Nephron progenitor cell (in vitro differentiated cells): Measurements from ENCODE around the gene CFAP73.

ENCODE experiments used
- DNase-seq: peaks from one replicate; pipeline ENCODE4 v3.0.0; 2021
- H3K27ac Mint-ChIP-seq: 2 replicates; pipeline ENCODE4 v1.8.0; 2021; ENCODE audit warnings: mild to moderate bottlenecking, moderate library complexity, mixed read lengths
- H3K27me3 Mint-ChIP-seq: 2 replicates; pipeline ENCODE4 v1.8.0; 2021; ENCODE audit warnings: mild to moderate bottlenecking, low read depth, mixed read lengths; ENCODE audit not compliant: poor library complexity
- H3K36me3 Mint-ChIP-seq: 2 replicates; pipeline ENCODE4 v1.8.0; 2021; ENCODE audit warnings: low read depth, mixed read lengths
- H3K4me1 Mint-ChIP-seq: 2 replicates; pipeline ENCODE4 v1.8.0; 2021; ENCODE audit warnings: mixed read lengths
- H3K4me3 Mint-ChIP-seq: 2 replicates; pipeline ENCODE4 v1.8.0; 2021; ENCODE audit warnings: mild to moderate bottlenecking, moderate library complexity, mixed read lengths
- H3K9me3 Mint-ChIP-seq: 2 replicates; pipeline ENCODE4 v1.8.0; 2021; ENCODE audit warnings: mild to moderate bottlenecking, moderate library complexity, mixed read lengths
- TF ChIP-seq, protein P1 (sequence below): fragments of 200-600 bp; sonication (generic); IDR thresholded peaks from 2 replicates; pipeline ENCODE4 v1.5.0; 2021; ENCODE audit warnings: antibody characterized with exemption

CFAP73 gene

DNA sequence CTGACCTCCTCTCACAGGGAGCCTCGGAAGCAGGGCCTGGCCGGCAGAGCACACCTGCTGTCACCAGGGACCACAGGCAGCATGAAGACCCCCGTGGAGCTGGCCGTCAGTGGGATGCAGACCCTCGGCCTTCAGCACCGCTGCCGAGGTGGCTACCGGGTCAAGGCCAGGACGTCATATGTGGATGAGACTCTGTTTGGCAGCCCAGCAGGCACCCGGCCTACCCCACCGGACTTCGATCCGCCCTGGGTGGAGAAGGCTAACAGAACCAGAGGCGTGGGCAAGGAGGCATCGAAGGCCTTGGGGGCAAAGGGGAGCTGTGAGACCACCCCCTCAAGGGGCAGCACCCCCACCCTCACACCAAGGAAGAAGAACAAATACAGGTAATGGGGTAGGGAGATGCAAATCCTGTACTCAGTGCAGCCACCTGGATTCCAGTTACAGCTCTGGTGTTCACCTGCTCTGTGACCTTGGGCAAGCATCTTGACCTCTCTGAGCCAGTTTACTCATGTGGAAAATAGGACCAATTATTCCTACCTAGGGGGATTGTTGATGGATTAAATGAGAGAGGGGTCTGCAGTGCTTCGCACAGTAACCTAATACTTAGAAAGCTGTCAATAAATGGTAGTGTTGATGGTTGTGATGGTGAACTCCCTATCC is 37.3 kb downstream of the CFAP73 start:
- no peaks in the 10 kb centered on the region for H3K27me3 Mint-ChIP-seq
- peaks cover 45% of the 10 kb centered on the region for H3K36me3 Mint-ChIP-seq
- H3K4me3 Mint-ChIP-seq, result peak overlapping the region; percentile 92
- no peaks in the 10 kb centered on the region for H3K9me3 Mint-ChIP-seq
- TF ChIP-seq, protein P1, sequence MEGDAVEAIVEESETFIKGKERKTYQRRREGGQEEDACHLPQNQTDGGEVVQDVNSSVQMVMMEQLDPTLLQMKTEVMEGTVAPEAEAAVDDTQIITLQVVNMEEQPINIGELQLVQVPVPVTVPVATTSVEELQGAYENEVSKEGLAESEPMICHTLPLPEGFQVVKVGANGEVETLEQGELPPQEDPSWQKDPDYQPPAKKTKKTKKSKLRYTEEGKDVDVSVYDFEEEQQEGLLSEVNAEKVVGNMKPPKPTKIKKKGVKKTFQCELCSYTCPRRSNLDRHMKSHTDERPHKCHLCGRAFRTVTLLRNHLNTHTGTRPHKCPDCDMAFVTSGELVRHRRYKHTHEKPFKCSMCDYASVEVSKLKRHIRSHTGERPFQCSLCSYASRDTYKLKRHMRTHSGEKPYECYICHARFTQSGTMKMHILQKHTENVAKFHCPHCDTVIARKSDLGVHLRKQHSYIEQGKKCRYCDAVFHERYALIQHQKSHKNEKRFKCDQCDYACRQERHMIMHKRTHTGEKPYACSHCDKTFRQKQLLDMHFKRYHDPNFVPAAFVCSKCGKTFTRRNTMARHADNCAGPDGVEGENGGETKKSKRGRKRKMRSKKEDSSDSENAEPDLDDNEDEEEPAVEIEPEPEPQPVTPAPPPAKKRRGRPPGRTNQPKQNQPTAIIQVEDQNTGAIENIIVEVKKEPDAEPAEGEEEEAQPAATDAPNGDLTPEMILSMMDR, result no peak
- H3K4me1 Mint-ChIP-seq, result peaks cover 39% of the 10 kb centered on the region
- DNase-seq, result no peak
- H3K27ac Mint-ChIP-seq, result peak overlapping the region; percentile 96

GRCh38 chr12:113189361-113189760 is 39.8 kb downstream of the CFAP73 start:
- DNase-seq, result no peak
- TF ChIP-seq, protein P1, result no peak
- no peaks in the 10 kb centered on the region for H3K9me3 Mint-ChIP-seq

DNA sequence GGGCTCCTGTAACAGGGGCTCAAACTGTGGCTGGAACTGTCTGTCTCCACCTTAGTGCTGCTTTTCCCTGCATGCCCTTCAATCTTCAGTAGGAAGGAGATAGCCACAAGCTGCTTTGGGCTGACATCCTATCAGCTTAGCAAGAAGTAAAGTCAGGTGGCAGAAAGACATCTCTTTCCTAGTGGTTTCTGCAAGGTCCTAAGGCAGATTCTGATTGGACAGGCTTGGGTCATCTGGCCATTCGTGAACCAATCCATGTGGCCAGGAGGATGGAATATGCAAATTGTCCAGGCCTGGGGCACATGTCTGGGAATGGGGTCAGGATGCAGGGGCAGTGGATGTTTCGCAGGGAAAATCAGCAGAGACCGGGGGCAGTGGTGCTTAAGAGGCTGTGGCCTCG is 41.2 kb downstream of the CFAP73 start:
- TF ChIP-seq, protein P1, result no peak
- peak overlapping the region; percentile 61 for H3K27ac Mint-ChIP-seq

More at GRCh38 chr12:113189361-113189760, 39.8 kb downstream of the CFAP73 start:
- H3K36me3 Mint-ChIP-seq, result peaks cover 52% of the 10 kb centered on the region
- no peak overlapping the region for H3K27ac Mint-ChIP-seq
- peaks cover 57% of the 10 kb centered on the region for H3K4me1 Mint-ChIP-seq
- no peaks in the 10 kb centered on the region for H3K27me3 Mint-ChIP-seq
- H3K4me3 Mint-ChIP-seq, result no peak overlapping the region

GRCh38 chr12:113191227-113191626 is 41.7 kb downstream of the CFAP73 start:
- no peaks in the 10 kb centered on the region for H3K27me3 Mint-ChIP-seq
- no peak for DNase-seq
- peaks cover 61% of the 10 kb centered on the region for H3K4me1 Mint-ChIP-seq
- peaks cover 51% of the 10 kb centered on the region for H3K36me3 Mint-ChIP-seq
- H3K9me3 Mint-ChIP-seq, result no peaks in the 10 kb centered on the region
- TF ChIP-seq, protein P1, result no peak
- H3K27ac Mint-ChIP-seq, result no peak overlapping the region
- H3K4me3 Mint-ChIP-seq, result no peak overlapping the region

More for the DNA sequence above, 41.2 kb downstream of the CFAP73 start:
- H3K4me3 Mint-ChIP-seq, result no peak overlapping the region
- H3K4me1 Mint-ChIP-seq, result peaks cover 63% of the 10 kb centered on the region
- H3K9me3 Mint-ChIP-seq, result no peaks in the 10 kb centered on the region
- no peaks in the 10 kb centered on the region for H3K27me3 Mint-ChIP-seq
- H3K36me3 Mint-ChIP-seq, result peaks cover 52% of the 10 kb centered on the region
- peak; percentile 36 for DNase-seq

DNA sequence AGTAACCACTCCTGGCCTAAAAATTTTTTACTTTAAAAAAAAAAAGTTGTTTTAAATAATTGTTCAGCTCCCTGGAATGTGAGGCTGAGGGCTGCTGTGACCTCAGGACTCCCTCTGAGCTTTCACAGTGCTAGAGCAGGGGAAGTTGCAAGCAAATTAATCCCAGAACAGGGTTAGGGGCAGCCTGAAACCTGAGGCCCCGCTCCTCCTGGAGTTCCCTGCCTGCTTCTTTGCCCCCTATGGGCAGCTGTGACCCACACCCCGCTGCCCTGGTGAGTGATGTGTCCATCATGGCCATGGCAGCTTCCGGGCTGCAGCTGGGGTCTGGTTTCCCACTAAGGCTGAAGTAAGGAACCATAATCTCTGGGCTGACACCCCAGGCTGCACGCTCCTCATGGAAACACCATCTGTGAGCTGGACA is 45.5 kb downstream of the CFAP73 start:
- peaks cover 25% of the 10 kb centered on the region for H3K36me3 Mint-ChIP-seq
- H3K27me3 Mint-ChIP-seq, result peaks cover 2% of the 10 kb centered on the region
- peaks cover 55% of the 10 kb centered on the region for H3K4me1 Mint-ChIP-seq
- H3K9me3 Mint-ChIP-seq, result no peaks in the 10 kb centered on the region
- H3K4me3 Mint-ChIP-seq, result no peak overlapping the region
- TF ChIP-seq, protein P1, result peak; percentile 8
- peak overlapping the region; percentile 95 for H3K27ac Mint-ChIP-seq
- DNase-seq, result peak; percentile 56

DNA sequence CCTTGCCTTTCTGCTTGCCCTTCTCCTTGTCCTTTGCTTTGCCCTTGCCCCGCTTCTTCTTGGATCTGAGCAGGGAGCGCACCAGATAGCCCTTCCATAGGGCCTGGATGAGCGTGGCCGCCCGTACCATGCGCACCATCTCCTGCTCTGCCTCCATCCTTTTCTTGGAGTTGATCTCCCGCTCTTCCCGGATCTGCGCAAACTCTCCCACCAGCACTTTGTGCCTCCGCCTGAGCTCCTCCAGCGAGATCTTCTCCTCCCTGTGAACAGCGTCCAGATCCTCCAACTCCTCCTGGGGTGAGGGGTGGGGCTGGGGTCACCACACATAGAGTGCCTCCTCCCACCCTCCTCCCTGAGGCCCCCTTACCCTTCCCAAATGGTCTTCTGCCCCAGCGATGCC is 46.1 kb downstream of the CFAP73 start:
- TF ChIP-seq, protein P1, result no peak
- H3K36me3 Mint-ChIP-seq, result peaks cover 23% of the 10 kb centered on the region
- peak overlapping the region; percentile 98 for H3K27ac Mint-ChIP-seq
- no peaks in the 10 kb centered on the region for H3K9me3 Mint-ChIP-seq
- peaks cover 51% of the 10 kb centered on the region for H3K4me1 Mint-ChIP-seq
- no peak for DNase-seq
- peaks cover 2% of the 10 kb centered on the region for H3K27me3 Mint-ChIP-seq
- H3K4me3 Mint-ChIP-seq, result peak overlapping the region; percentile 5
